Upper lobe of left lung (tissue), 6 donors: ENCODE measurements around the gene GPR55. TPM values are rescaled to one million over a fixed set of nuclear protein-coding genes. Genes with fewer than 3 reads are reported as not detected.

Source experiments
- ATAC-seq, 2 donors: fragments of 200-7000 bp; cut with Tn5 transposase; one replicate each; pipeline ENCODE4 v1.9.1; 2022; ENCODE audit warnings: mild to moderate bottlenecking in 2 of 2, moderate library complexity in 2 of 2; ENCODE audit not compliant: low FRiP score in 2 of 2
- DNase-seq, 2 donors: peaks; one replicate each; pipeline ENCODE4 v3.0.0-alpha.2; 2019 to 2020
- H3K27ac ChIP-seq, 4 donors: fragments of 200-600 bp; sonication (generic); one replicate each; pipeline ENCODE4 v1.5.1; 2016 to 2019
- H3K27me3 ChIP-seq, 4 donors: fragments of 200-600 bp; sonication (generic); one replicate each; pipeline ENCODE4 v1.5.1; 2017 to 2019
- H3K36me3 ChIP-seq, 4 donors: fragments of 200-600 bp; sonication (generic); one replicate each; pipeline ENCODE4 v1.5.1; 2016 to 2019
- H3K4me1 ChIP-seq, 4 donors: fragments of 200-600 bp; sonication (generic); one replicate each; pipeline ENCODE4 v1.5.1; 2018 to 2019
- H3K4me3 ChIP-seq, 4 donors: fragments of 200-600 bp; sonication (generic); one replicate each; pipeline ENCODE4 v1.5.1; 2017 to 2019; ENCODE audit warnings: mild to moderate bottlenecking in 2 of 4, moderate library complexity in 1 of 4
- H3K9me3 ChIP-seq, 4 donors: fragments of 200-600 bp; sonication (generic); one replicate each; pipeline ENCODE4 v1.5.1; 2018 to 2019
- CTCF ChIP-seq, 6 experiments: fragments of 450-650 bp in 4 of 6; fragments of 200-600 bp in 2 of 6; sonication (generic) in 2 of 6; IDR thresholded peaks; one replicate each; pipeline ENCODE4 v1.5.1; 2016 to 2019; ENCODE audit warnings: antibody characterized with exemption in 6 of 6
- EP300 ChIP-seq, 4 donors: sonication (generic); formaldehyde crosslinking; IDR thresholded peaks; one replicate each; pipeline ENCODE4 v1.5.1; 2017; ENCODE audit warnings: antibody characterized with exemption in 4 of 4, control low read depth in 2 of 4
- POLR2A ChIP-seq, 4 donors: fragments of 450-650 bp; IDR thresholded peaks; one replicate each; pipeline ENCODE4 v1.5.1; 2016 to 2017; ENCODE audit warnings: antibody characterized with exemption in 4 of 4, mild to moderate bottlenecking in 2 of 4
- POLR2AphosphoS5 ChIP-seq, 2 donors: sonication (generic); formaldehyde crosslinking; IDR thresholded peaks; one replicate each; pipeline ENCODE4 v1.5.1; 2017; ENCODE audit warnings: antibody characterized with exemption in 2 of 2
- WGBS, 2 donors: methylation state at CpG; one replicate each; pipeline ENCODE4 v1.1.5; 2017 to 2018; 5-methylcytosine and 5-hydroxymethylcytosine counted together
- total RNA-seq, 6 donors: library from RNA; depleted of rRNA in 4 of 6; stranded (reverse); fragments of >200 nt in 4 of 6; gene quantifications; one replicate each; pipeline versions ENCODE4 v1.1.0 to v1.2.1, GENCODE V29; 2016 to 2021
- donor health status: DM: no; HTN: no; CAD: no; lungs with moderate emphysema.
- donor health status: DM: no; HTN: yes; CAD: no; lungs with severe emphysema.

Gene GPR55
- total RNA-seq, 6 donors from 2014 or later: 0.15 to 0.84 (median 0.52) TPM; not detected in 2

- no peak overlapping the region for H3K27ac ChIP-seq
- no peaks in the 10 kb centered on the region for H3K4me1 ChIP-seq
- ATAC-seq (no peak), DNase-seq (no peak)
- no peaks in the 10 kb centered on the region for H3K36me3 ChIP-seq
- TF ChIP-seq EP300 (IDR thresholded peaks at IDR 0.05): no peak
- no peak for TF ChIP-seq POLR2A (IDR thresholded peaks at IDR 0.05)
- no peak for TF ChIP-seq POLR2AphosphoS5 (IDR thresholded peaks at IDR 0.05)
- TF ChIP-seq CTCF (IDR thresholded peaks at IDR 0.05): no peak
- H3K4me3 ChIP-seq: no peak overlapping the region
- H3K9me3 ChIP-seq: no peaks in the 10 kb centered on the region
- WGBS, 2 donors: 77 to 80% methylated on average over 2 of the region's 2 CpGs
- no peaks in the 10 kb centered on the region for H3K27me3 ChIP-seq
These were observed 26.4 kb upstream of the GPR55 start for GRCh38 chr2:230951396-230951795.

- DNase-seq (no peak), ATAC-seq (no peak)
- H3K9me3 ChIP-seq: no peaks in the 10 kb centered on the region
- no peak overlapping the region for H3K27ac ChIP-seq
- H3K4me3 ChIP-seq: no peak overlapping the region
- H3K4me1 ChIP-seq: no peaks in the 10 kb centered on the region
- no peak for TF ChIP-seq POLR2A (IDR thresholded peaks at IDR 0.05)
- TF ChIP-seq POLR2AphosphoS5 (IDR thresholded peaks at IDR 0.05): no peak
- TF ChIP-seq CTCF (IDR thresholded peaks at IDR 0.05): no peak
- no peak for TF ChIP-seq EP300 (IDR thresholded peaks at IDR 0.05)
- 90 to 95% methylated on average over 10 of the region's 10 CpGs for WGBS, 2 donors
- no peaks in the 10 kb centered on the region for H3K27me3 ChIP-seq
- H3K36me3 ChIP-seq: no peaks in the 10 kb centered on the region
These were observed 25.9 kb upstream of the GPR55 start for GRCh38 chr2:230950874-230951339.

- Histone ChIP-seq H3K27me3 (no peaks in the 10 kb centered on the region), H3K36me3 (no peaks in the 10 kb centered on the region), H3K4me1 (no peaks in the 10 kb centered on the region), H3K9me3 (no peaks in the 10 kb centered on the region), H3K27ac (no peak overlapping the region), H3K4me3 (no peak overlapping the region)
- ATAC-seq: no peak
- 83 to 84% methylated on average over 20 of the region's 20 CpGs for WGBS, 2 donors
- no peak for DNase-seq
- TF ChIP-seq POLR2AphosphoS5 (IDR thresholded peaks at IDR 0.05) (no peak), EP300 (IDR thresholded peaks at IDR 0.05) (no peak), POLR2A (IDR thresholded peaks at IDR 0.05) (no peak), CTCF (IDR thresholded peaks at IDR 0.05) (no peak)
These were observed 25.2 kb upstream of the GPR55 start for GRCh38 chr2:230949966-230950873.

GRCh38 chr2:230947908-230948365 is 22.9 kb upstream of the GPR55 start:
- Histone ChIP-seq H3K27me3 (no peaks in the 10 kb centered on the region), H3K27ac (no peak overlapping the region), H3K4me1 (peaks cover 0 to 5% (median 0%) of the 10 kb centered on the region in 4 donors), H3K36me3 (no peaks in the 10 kb centered on the region), H3K4me3 (no peak overlapping the region), H3K9me3 (no peaks in the 10 kb centered on the region)
- 75 to 87% methylated on average over 7 to 9 of the region's 10 CpGs for WGBS, 2 donors
- peak in 1 of 2 donors; percentile 15 for ATAC-seq
- TF ChIP-seq CTCF (IDR thresholded peaks at IDR 0.05) (no peak), EP300 (IDR thresholded peaks at IDR 0.05) (no peak), POLR2A (IDR thresholded peaks at IDR 0.05) (no peak), POLR2AphosphoS5 (IDR thresholded peaks at IDR 0.05) (no peak)
- DNase-seq: peak in 1 of 2 donors; percentile 21
